Adrenal gland (tissue), 5 donors: ENCODE data around the gene SMARCA1.

ENCODE experiments used
- CTCF ChIP-seq, 6 experiments: fragments of 450-650 bp in 4 of 6; fragments of 200-600 bp in 2 of 6; sonication (generic) in 1 of 6; IDR thresholded peaks; 1 replicate in 5 of 6; 2 replicates in 1 of 6; pipeline versions ENCODE4 v1.5.1 to v1.8.0; 2016 to 2021; ENCODE audit warnings: antibody characterized with exemption in 6 of 6, mild to moderate bottlenecking in 2 of 6, moderate library complexity in 1 of 6
- POLR2A ChIP-seq, 2 donors: fragments of 450-650 bp; IDR thresholded peaks; one replicate each; pipeline ENCODE4 v1.6.1; 2017; ENCODE audit warnings: antibody characterized with exemption in 2 of 2, mild to moderate bottlenecking in 2 of 2, moderate library complexity in 1 of 2
- donor health status: DM: no; HTN: no; CAD: no.

DNA sequence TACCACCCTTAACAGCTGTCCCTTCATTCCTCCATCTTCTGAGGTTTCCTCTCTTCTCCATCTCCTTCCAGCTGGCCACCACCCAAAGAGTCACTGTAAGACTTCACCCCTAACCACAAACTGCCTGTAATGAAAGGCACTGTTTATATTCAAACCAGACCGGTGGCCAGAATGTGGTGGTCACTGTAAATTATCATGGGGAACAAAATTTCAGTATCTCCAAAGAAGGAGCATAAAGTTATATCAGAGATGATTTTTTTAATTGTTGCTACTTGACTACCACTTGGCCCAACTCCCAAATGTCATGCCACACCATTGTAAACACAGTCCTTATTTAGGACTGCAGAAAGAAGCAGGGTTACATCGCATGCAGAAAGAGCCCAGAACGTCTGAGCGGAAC, 44.8 kb downstream of the SMARCA1 start:
- TF ChIP-seq CTCF (IDR thresholded peaks at IDR 0.05) (no peak), POLR2A (IDR thresholded peaks at IDR 0.05) (no peak)
